ACC112 (cell line): Measurements from ENCODE around the gene ARF4.

Source experiments
- H2AFZ ChIP-seq: fragments of 200-600 bp; sonication (generic); one replicate; pipeline ENCODE4 v1.6.0; 2017; ENCODE audit warnings: antibody characterized with exemption, low read length; ENCODE audit not compliant: unreplicated experiment
- H3K27ac ChIP-seq: fragments of 200-600 bp; sonication (generic); 2 replicates; pipeline ENCODE4 v1.5.1; 2014; ENCODE audit warnings: low read depth, mild to moderate bottlenecking, antibody characterized with exemption, low read length, moderate library complexity
- H3K27me3 ChIP-seq: fragments of 200-600 bp; sonication (generic); 2 replicates; pipeline ENCODE4 v1.6.1; 2014; ENCODE audit warnings: mild to moderate bottlenecking, antibody characterized with exemption, low read length, moderate library complexity, mixed read lengths; ENCODE audit not compliant: insufficient read depth
- H3K36me3 ChIP-seq: fragments of 200-600 bp; sonication (generic); 2 replicates; pipeline ENCODE4 v1.6.1; 2016; ENCODE audit warnings: mild to moderate bottlenecking, antibody characterized with exemption, low read length, moderate library complexity, mixed read lengths; ENCODE audit not compliant: insufficient read depth
- H3K4me1 ChIP-seq: fragments of 200-600 bp; sonication (generic); one replicate; pipeline ENCODE4 v1.6.1; 2016; ENCODE audit warnings: low read length, mixed read lengths; ENCODE audit not compliant: insufficient read depth, unreplicated experiment, control insufficient read depth
- H3K4me3 ChIP-seq: fragments of 200-600 bp; sonication (generic); 2 replicates; pipeline ENCODE4 v1.5.1; 2014; ENCODE audit warnings: mild to moderate bottlenecking, low read depth, low read length
- H3K79me2 ChIP-seq: fragments of 200-600 bp; sonication (generic); one replicate; pipeline ENCODE4 v1.6.0; 2016; ENCODE audit warnings: low read length; ENCODE audit not compliant: control insufficient read depth, unreplicated experiment, insufficient read depth

Gene ARF4

DNA sequence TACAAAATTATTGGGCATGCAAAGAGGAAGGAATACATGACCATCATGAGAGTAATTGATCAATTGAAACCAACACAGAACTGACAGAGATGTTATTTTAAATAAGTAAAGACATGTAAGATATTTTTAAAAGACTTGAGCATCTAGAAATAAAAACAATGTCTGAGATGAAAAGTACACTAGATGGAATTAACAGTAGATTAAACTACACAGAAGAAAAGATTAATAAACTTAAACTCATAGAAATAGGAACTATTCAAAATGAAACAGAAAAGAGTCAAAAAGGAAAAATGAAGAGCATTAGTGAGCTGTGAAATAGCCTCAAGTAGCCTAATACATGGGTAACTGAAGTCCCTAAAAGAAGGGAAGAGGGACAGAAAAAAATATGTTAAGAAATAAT lies 8.5 kb upstream of the ARF4 start:
- no peaks in the 10 kb centered on the region for H3K27me3 ChIP-seq
- H3K4me3 ChIP-seq, result no peak overlapping the region
- no peak overlapping the region for H3K27ac ChIP-seq
- H2AFZ ChIP-seq, result no peak overlapping the region
- peaks cover 21% of the 10 kb centered on the region for H3K36me3 ChIP-seq
- no peaks in the 10 kb centered on the region for H3K4me1 ChIP-seq
- no peaks in the 10 kb centered on the region for H3K79me2 ChIP-seq

DNA sequence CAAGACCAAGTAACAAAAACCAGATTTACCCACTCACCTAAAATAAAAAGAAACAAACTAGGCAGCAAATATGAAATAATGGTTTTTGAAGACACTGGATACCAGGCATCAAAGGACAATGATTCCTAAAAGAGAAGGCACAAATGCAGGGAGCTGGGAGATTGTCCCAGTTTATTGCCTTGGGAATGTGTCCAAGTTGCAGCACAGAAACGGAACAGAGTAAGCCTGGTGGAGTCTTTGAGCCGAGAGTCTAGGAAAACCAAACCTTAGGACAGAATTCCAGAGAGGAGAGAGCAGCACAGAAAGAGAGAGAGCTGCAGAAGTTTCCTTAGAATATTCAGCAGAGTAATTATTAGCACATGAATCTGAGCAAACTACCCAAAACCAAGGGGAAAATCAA lies 7.8 kb upstream of the ARF4 start:
- no peaks in the 10 kb centered on the region for H3K79me2 ChIP-seq
- no peaks in the 10 kb centered on the region for H3K27me3 ChIP-seq
- H3K36me3 ChIP-seq, result peaks cover 21% of the 10 kb centered on the region
- no peak overlapping the region for H2AFZ ChIP-seq
- no peak overlapping the region for H3K4me3 ChIP-seq
- H3K4me1 ChIP-seq, result no peaks in the 10 kb centered on the region
- H3K27ac ChIP-seq, result no peak overlapping the region

DNA sequence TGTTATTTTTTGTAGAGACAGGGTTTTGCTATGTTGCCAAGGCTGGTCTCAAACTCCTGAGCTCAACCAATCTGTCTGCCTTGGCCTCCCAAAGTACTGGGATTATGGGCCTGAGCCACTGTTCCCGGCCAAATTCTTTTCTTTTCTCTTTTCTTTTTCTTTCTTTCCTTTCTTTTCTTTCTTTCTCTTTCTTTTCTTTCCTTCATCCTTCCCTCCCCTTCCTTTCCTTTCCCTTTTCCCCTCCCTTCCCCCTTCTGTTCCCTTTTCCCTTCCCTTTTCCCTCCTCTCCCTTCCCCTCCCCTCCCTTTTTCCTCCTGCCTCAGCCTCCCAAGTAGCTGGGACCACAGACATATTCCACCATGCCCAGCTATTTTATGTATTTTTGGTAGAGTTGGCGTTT lies 3.1 kb upstream of the ARF4 start:
- Histone ChIP-seq H3K27me3 (no peaks in the 10 kb centered on the region), H3K79me2 (peaks cover 32% of the 10 kb centered on the region), H3K4me1 (peaks cover 10% of the 10 kb centered on the region), H3K36me3 (peaks cover 13% of the 10 kb centered on the region), H3K27ac (no peak overlapping the region), H2AFZ (no peak overlapping the region), H3K4me3 (no peak overlapping the region)

DNA sequence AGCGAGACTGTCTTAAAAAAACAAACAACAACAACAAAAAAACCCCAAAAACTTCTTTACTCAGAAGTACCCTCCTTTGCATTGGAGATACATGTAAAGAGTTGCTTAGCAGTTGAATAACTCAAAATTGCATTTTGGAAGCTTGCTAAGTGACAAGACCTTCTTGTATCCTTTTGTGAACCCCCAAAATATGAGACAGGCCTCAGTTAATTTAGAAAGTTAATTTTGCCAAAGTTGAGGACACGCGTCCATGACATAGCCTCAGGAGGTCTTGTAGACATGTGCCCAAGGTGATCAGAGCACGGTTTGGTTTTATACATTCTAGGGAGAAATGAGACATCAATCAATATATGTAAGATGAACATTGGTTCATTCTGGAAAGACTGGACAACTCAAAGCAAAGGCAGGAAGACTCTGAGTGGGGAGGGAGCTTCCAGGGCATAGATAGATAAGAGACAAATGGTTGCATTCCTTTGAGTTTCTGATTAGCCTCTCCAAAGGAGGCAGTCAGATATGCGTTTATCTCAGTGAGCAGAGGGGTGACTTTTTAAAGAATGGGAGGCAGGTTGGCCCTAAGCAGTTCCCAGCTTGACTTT lies 1.7 kb upstream of the ARF4 start:
- no peak overlapping the region for H2AFZ ChIP-seq
- peak overlapping the region; percentile 94; the same call in 1 of the 2 replicates for H3K27ac ChIP-seq
- peaks cover 10% of the 10 kb centered on the region for H3K4me1 ChIP-seq
- H3K36me3 ChIP-seq, result peaks cover 12% of the 10 kb centered on the region
- peaks cover 45% of the 10 kb centered on the region for H3K79me2 ChIP-seq
- H3K4me3 ChIP-seq, result peak overlapping the region; percentile 96
- no peaks in the 10 kb centered on the region for H3K27me3 ChIP-seq

DNA sequence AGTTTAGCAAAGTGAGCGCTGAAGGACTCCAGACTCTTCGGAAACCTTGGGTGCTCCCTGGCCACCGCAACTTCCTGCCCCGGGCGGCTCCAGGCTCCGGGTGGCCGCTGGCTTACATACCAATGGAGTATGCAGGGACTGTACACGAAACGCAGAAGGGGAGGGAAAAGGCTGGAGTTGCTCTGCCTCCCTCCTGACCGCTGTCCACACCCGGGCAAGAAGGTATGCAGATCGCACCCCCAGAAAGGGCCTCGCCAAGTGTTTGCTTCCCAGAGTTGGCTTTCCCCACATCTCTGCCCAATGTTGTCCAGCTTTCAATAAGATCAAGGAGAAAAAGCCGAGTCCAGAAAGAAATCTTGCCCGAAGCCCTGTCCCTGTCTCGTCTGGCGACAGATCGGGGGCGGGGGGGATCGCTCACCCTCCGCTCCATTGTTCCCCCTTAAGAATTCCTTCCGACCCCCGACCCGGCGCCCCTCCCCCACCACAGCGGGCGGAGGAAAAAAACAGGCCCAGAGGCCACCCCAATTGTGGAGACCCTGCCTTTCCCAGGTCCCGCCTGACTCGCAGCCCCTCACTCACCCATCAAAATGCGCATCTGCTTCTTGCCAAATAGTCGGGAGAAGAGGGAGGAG lies 533 bp downstream of the ARF4 start:
- Histone ChIP-seq H3K79me2 (peaks cover 68% of the 10 kb centered on the region), H3K36me3 (peaks cover 13% of the 10 kb centered on the region), H3K4me3 (peak overlapping the region; percentile 96), H3K4me1 (peaks cover 24% of the 10 kb centered on the region), H3K27me3 (no peaks in the 10 kb centered on the region), H2AFZ (no peak overlapping the region), H3K27ac (peak overlapping the region; percentile 98)

DNA sequence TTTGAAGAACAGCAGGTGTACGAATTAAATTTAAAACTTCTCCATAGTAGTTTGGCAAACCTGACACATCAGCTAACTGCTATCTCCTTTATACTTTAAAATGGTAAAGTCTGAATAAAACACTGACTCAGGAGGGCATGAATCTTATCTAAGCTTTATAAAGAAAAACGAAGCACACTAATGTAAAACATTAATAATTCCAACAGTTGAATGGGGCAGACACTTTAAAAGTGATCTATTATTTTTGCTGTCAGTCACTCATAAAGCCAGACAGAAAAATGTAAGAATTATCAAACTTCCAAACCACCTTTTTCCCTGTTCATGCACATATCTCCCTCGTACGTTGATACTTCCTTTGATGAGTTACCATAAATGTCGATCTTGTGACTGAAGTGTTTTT lies 2.6 kb downstream of the ARF4 start:
- peak overlapping the region; percentile 2; the same call in 1 of the 2 replicates for H3K27ac ChIP-seq
- H3K36me3 ChIP-seq, result peaks cover 20% of the 10 kb centered on the region
- peak overlapping the region; percentile 96 for H3K4me3 ChIP-seq
- peaks cover 26% of the 10 kb centered on the region for H3K4me1 ChIP-seq
- H2AFZ ChIP-seq, result no peak overlapping the region
- H3K27me3 ChIP-seq, result no peaks in the 10 kb centered on the region
- H3K79me2 ChIP-seq, result peaks cover 87% of the 10 kb centered on the region

DNA sequence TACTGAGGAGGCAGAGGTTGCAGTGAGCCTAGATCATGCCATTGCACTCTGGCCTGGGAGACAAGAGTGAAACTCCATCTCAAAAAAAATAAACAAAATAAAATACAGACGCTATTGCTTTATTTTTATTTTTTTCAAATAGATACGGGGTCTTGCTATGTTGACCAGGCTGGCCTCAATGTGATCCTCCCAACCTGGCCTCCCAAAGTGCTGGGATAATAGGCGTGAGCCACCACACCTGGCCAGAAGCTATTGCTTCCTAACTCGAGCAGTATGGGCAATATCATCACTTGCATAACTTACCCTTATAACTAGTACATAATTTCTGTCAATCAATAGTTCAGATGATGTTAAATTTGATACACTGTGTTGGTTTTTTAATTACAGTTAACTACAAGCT lies 3.0 kb downstream of the ARF4 start:
- H3K4me3 ChIP-seq, result peak overlapping the region; percentile 96
- no peak overlapping the region for H2AFZ ChIP-seq
- H3K79me2 ChIP-seq, result peaks cover 91% of the 10 kb centered on the region
- no peak overlapping the region for H3K27ac ChIP-seq
- H3K27me3 ChIP-seq, result no peaks in the 10 kb centered on the region
- H3K4me1 ChIP-seq, result peaks cover 23% of the 10 kb centered on the region
- peaks cover 20% of the 10 kb centered on the region for H3K36me3 ChIP-seq

DNA sequence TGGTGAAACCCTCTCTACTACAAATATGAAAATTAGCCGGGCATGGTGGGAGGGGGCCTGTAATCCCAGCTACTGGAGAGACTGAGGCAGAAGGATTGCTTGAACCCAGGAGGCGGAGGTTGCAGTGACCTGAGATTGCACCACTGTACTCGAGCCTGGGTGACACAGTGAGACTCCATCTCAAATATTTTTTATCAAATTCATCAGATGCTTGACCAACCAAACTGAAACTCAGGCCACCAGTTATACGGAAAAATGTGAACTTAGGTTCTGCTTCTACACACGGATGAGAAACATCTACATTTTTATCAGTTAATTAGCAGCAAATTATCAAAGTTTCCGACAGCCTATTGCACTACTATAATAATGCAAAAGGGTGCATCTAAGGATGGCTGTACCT lies 4.8 kb downstream of the ARF4 start:
- Histone ChIP-seq H3K27ac (no peak overlapping the region), H3K36me3 (peaks cover 20% of the 10 kb centered on the region), H3K79me2 (peaks cover 97% of the 10 kb centered on the region), H2AFZ (no peak overlapping the region), H3K27me3 (no peaks in the 10 kb centered on the region), H3K4me1 (peaks cover 22% of the 10 kb centered on the region), H3K4me3 (peak overlapping the region; percentile 96; the same call in 1 of the 2 replicates)

DNA sequence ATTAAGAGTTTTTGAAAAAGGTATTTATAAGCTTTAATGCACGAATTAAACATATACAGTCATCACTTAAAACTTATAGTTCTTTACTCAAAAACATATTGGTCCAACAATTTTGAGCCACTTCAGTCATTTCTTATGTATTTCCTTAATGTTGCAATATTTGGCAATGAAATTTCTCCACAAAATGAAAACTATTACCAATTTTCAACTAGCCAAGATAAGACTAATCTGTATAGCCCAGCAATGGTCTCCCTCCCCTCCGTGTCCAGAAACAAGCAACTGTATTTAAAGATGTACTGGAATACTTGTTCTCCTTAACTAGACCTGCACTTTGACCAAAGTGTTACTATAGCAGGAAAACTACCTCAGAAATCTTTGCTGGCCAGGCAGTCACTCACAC lies 9.2 kb downstream of the ARF4 start:
- H3K27ac ChIP-seq, result no peak overlapping the region
- H3K36me3 ChIP-seq, result peaks cover 19% of the 10 kb centered on the region
- H2AFZ ChIP-seq, result no peak overlapping the region
- no peak overlapping the region for H3K4me3 ChIP-seq
- no peaks in the 10 kb centered on the region for H3K27me3 ChIP-seq
- H3K79me2 ChIP-seq, result peaks cover 97% of the 10 kb centered on the region
- H3K4me1 ChIP-seq, result peaks cover 29% of the 10 kb centered on the region

DNA sequence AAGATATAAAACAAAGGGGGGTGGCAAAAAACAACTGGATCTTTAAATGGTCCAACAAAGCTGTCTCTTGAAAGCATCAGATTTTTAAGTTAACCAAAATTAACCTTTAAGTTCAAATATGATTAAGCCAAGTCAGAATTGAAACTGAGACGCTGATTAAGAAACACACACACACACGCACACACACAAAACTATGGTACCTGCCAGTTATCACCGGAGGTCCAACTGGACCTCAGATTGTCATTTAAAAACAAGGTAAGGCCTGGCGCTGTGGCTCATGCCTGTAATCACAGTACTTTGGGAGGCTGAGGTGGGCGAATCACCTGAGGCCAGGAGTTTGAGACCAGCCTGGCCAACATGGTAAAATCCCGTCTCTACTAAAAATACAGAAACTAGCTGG lies 10.4 kb downstream of the ARF4 start:
- Histone ChIP-seq H2AFZ (no peak overlapping the region), H3K4me1 (peaks cover 19% of the 10 kb centered on the region), H3K79me2 (peaks cover 95% of the 10 kb centered on the region), H3K4me3 (no peak overlapping the region), H3K36me3 (peaks cover 26% of the 10 kb centered on the region), H3K27me3 (no peaks in the 10 kb centered on the region), H3K27ac (no peak overlapping the region)

DNA sequence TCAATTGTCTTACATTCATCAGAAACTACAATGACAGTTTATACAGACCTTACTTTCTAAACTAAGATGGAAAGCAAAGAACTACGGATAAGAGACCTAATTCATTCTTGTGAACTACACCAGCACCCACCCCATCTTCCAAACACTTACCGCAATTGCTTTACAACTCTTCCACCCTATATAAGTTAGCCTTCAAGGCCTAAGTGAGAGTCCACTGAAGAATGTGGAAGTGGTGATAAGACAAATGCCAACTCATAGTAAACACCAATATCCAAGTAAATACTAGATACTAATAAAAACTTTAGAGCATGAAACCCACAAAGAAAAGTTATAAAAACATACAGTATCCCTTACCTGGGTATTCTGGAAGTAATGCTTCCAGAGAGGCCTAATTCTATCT lies 13.6 kb downstream of the ARF4 start:
- peaks cover 92% of the 10 kb centered on the region for H3K79me2 ChIP-seq

More for the DNA sequence above, 13.6 kb downstream of the ARF4 start:
- H3K4me1 ChIP-seq, result peaks cover 15% of the 10 kb centered on the region
- H2AFZ ChIP-seq, result no peak overlapping the region
- H3K4me3 ChIP-seq, result no peak overlapping the region
- H3K27ac ChIP-seq, result no peak overlapping the region
- H3K27me3 ChIP-seq, result no peaks in the 10 kb centered on the region
- H3K36me3 ChIP-seq, result peaks cover 32% of the 10 kb centered on the region
